Effector CD4-positive, alpha-beta T cell (primary cell): ENCODE results near the gene TMPRSS15.

ENCODE experiments used
- DNase-seq: peaks from one replicate; pipeline ENCODE4 v3.0.0-alpha.2; 2020

Gene TMPRSS15

DNA sequence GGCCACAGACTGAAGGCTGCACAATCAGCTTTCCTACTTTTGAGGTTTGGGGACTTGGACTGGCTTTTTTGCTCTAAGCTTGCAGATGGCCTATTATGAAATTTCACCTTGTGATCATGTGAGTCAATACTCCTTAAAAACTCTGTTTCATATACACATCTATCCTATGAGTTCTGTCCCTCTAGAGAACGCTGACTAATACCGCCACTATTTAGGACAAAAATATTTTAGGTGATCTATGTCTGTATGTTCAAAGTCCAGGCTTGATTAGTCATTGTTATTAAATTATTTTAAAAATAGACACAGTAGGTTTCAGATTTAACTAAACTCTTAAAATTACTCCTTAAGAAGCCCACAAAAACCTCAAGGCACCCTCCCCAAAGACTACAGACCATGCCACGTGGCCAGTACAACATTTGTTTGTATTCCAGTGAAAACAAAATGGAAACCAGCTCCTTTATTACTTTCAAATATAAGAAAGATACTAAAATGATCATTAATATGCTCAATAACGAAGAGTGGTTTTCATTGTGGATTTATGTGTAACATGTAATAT is 63.1 kb downstream of the TMPRSS15 start:
- DNase-seq, result no peak

DNA sequence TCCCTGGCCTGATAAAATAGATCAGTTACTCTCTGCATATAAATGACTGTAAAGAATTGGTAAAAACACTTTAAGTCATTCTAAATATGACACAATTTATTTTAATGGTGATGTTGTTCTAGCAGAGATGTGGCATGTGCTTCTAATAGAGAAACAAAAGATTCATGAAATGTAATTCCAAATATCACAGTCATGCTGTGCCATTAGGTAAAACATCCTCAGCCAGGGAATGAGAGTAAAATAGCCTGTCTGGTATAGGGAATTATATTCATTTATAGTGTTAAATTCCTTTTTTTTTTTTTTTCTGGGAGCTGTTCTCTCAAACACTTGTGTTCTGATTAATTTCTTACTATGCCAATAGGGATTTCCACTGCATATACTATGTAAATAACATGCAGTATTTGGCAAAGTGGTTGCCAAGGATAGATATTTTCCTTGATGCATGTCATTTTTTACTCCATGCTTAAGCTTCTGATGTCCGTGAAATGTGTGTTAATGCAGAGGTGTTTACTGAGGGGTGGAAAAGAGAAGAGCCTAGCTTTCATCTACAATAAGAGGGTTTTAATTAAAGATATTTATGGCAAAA is 67.8 kb downstream of the TMPRSS15 start:
- DNase-seq, result no peak

DNA sequence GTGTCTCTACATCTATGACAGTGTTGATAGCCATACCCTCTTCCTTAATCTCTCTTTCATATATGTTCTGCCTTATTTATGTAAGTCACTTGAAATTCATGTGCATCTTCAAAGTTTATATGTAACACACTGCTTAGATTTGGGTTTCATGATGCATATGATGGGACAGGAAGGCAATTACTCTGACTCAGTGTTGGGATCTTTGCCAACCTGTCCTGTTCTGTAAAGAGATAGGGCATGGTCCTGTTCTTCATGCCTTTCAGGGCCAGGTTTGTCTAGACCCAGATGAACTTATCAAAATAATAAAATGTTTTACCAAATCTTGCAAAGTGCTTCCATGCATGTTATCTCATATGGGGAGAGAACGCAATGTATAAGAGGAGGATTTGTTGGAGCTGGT is 69.5 kb downstream of the TMPRSS15 start:
- DNase-seq, result no peak

DNA sequence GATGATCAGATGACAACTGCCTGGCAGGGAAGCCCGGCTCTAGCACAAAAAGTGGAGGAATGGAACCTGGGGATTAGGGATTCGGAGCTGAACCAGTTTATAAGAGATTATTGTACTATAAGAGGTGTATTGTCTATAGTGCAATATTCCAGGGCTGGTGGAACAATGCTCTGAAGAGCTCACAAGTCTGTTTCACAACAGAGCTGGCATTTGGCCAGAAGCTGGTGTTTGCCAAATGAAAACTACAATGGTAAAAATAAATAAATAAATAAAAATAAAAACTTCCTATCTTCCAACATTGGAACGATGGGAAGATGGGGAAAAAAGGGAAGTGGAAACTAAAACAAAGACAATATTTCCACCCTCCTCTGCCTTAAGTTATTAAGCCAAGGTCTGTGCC is 85.4 kb downstream of the TMPRSS15 start:
- no peak for DNase-seq

DNA sequence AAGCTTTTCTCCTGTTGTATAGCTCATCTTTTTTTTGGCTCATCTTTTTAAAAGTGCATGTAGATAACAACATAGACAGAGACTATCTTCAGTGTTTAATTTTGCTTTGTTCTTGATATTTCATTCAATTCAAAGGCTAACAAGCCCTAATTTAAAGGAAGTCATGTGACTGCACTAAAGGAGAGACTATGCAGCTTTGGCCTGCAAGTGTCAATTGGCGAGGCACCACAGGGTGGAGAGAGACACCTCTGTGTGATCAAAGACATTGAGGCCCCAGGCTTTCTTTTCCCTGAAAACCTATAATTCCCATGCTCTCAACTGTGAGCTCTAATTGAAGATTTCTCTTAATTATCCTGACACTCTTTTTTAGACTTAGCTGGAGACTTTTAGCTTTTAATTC is 105.4 kb downstream of the TMPRSS15 start:
- DNase-seq, result no peak

DNA sequence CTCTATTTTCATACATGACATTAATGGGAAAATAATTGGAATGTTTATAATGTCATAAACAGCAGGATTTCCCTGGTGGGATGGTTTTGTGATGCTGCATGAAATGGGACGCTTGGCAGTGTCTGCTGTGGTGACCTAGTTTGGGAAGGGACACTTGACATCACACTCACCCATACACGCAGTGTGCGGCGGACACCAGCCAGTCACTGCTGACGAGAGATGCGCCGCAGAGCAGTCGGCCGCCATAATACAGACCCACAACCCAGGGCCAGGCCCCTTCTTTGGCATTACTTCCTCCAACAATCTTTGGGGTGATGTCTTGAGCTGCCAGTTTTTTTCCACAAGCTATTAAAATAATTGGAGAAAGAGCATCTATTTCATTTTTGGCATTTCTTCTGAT is 109.5 kb downstream of the TMPRSS15 start:
- DNase-seq, result no peak

DNA sequence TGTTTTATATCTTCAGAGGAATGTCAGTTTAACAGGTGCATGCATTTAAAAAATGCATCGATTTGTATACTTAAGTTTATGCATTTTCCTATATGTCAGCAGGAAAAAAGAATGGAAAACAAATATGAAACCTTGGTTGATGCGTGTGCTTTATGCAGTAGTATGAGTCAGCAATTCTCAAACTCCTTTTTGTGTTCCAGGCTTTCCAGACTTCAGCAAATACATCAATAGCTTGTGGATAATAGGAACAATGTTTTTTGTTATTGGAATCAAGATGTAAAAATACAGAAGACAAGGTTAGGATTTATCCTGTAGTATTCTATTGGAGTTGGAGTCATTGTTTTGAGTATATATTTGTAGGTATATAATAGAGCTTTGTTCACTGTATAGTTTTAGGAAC is 113.7 kb downstream of the TMPRSS15 start:
- no peak for DNase-seq

DNA sequence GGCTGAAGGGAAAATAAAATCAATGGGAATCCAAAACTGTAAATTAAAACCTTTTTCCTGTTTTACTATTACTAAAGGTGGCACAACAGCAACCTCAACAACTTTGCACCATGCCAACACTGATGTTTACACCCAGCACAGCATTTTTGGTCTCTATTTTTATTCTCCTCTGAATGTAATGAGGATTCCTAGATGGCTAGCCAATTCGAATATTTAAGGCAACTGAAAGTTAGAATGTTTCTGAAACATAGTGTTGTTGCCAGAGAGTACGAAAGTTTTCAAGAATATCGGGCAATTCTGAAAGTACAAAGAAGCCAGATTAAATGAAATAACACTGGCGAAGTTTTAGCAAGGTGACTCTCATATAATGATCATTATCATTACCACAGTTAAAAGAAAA is 118.2 kb downstream of the TMPRSS15 start:
- DNase-seq, result no peak

DNA sequence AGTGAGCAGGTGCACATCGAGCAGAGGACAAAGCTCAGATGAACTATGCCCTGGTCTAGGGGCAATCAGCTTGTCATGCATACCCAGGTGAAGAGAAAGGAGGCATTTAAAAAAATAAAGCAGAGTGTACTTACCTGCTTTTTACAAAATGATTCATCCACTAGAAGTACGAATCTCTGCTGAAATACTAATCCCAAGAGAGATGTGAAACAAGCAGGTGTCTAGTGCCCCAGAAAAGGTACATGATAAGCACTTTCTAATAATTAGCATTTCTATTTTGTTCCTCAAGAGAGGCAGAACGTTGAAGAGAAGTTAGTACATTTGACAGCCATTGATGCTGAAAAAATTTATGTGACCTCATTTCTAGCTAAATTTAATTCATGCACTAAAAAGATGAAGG is 127.8 kb downstream of the TMPRSS15 start:
- no peak for DNase-seq

DNA sequence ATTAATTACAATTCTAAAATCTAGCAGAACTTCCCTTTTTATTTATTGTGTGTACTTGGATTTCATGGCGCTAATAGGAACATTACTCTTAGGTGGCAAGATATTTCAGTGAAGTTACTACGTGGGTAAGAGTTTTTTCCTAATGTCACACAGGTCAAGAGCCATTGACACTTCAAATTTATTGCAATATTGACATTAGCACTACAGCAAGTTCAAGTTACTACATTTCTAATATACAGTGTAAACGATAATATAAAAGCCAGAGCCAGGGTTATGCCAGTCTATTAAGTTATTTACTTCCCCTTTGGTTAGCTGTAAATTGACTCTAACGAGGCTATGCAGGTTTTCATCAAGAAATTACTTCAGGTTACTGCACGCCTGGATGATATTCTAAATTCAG is 129.2 kb downstream of the TMPRSS15 start:
- no peak for DNase-seq

DNA sequence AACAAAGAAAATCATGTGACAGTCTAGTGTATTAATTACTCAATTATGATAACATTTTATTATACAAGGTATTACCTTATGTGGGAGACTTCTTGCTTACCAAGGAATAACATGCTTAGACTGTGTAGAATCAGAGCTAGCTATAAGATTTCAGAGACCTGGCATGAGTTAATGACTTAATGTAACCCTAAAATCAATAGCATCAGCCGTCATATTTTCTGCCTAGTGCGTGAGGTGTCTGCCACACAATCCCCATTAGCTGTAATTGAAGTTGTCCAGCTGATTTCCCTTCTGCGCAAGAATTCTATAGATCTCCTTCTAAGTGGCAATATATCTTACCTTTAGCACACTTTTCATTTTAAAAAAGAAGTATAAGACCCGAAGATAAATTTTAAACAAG is 130.2 kb downstream of the TMPRSS15 start:
- no peak for DNase-seq

DNA sequence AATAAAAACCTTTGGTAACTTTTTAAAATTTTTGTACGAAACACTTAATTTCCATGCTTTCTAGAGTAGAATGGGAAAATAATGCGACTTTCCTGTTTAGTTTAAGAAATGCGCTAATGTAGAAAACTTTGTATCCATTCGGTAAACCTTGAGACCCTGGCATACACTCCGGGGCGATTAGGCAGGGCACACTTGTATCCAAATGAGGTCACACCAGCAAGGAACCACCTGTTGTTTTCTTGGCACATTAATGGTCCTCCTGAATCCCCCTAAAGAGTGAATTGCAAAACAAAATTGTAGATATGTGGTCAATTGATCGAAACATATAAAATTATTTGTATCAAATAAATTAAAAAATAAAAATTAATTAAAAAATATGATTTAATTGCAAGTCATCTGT is 133.7 kb downstream of the TMPRSS15 start:
- no peak for DNase-seq

DNA sequence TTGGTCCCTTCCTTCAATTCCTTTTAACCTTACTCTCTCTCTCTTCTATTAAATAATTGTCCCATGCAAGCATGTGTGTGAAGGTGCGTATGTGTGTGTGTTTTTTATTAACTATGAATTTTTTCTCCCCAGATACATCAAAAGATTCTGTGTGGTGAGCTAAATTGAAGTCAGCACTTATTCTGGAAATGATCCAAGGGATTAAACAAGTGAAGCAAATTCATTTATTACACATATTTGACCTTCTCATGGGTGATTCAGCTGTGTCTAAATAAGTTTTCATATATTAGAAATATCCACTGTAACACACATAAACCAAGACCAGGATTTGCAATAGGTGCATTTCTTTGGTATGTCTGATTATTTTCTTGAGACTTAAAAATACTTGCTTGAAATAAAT is 134.7 kb downstream of the TMPRSS15 start:
- DNase-seq, result no peak

DNA sequence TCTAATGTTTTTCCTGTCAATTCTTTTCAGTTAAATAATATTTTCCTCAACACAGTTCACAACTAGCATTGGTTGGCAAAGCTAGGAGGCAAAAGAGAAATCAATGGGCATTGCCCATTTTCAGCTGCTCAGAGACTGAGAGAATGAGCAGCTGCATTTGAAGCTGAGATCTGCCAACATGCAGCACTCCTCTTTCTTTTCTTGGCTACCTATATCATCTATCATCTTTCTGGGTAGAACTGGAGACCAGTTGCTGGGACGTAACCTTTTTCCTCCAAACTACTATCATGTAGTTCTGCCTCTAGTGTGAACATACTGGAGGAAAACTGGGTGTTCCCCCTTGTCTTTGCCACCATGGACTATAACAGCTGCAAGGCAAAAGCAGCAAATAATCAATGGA is 136.1 kb downstream of the TMPRSS15 start:
- DNase-seq, result no peak

DNA sequence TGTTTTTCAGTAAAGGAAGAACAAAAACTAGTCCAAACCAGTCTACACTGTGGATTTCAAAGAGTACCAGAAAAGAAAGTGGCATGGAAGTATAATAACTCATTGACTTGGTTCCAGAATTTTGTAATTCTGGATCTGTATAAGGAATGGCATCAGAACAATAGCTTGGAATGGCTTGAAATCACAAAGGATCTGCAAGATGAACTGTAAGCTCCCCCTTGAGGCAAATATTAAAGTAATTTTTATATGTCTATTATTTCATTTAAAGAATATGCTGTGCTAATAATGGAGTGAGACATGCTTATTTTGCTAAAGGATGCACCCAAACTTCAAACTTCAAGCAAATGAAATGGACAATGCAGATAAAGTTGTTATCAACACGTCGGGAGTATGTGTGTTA is 137.6 kb downstream of the TMPRSS15 start:
- DNase-seq, result no peak

DNA sequence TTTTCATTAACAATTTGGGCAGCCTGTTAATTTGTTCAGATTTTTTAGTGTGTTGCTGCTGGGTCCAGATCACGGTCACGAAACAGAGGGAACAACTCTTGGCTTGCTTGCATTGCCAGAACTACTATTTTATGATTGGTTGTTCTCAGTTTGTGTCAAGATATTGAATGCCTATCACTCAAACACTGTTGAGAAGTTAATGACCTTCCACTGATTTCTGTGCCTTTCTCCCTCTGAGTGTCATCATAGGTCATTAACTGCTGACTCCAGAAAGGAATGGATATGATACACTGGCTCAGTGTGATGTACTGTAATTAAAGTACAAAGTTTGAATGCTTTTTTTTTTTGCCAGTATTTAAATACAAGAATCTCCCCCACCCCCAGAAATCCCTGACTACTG is 149.8 kb downstream of the TMPRSS15 start:
- DNase-seq, result no peak

DNA sequence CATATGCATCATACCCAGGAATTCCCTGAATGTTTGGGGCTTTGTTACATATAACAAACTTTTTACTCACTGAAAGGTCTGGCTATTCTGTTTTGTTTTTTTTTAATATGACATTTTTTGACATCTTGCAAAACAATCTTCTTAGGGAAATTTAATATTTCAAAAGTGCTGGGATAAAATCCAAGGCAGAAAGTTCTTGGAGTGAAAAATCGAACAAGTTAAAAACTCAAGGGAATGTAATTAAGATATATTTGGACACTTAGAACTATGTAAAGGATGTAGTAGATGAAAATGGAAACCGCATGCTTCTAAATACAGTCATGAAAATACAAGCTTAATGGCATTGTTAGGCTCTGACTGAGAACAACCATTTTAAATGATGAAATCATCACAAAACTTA is 150.4 kb downstream of the TMPRSS15 start:
- DNase-seq, result no peak

DNA sequence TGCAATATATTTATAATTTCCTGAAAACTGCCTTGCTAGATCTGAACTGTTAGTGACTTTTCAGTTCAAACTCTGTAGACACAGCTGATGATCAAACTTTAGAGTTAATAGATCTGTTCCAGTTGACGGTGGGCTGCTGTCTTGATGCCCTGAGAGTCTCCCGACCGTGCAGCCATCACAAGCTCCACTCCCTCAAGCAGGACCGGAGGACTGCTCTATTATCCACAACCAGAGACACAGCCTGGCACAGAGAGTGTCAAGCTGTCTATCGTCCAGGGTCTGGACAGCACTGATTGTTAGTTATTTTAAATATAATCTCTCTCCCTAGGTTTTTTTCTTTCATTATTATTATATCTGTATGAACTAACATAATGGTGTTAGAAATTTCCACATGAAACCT is 150.9 kb downstream of the TMPRSS15 start:
- no peak for DNase-seq

DNA sequence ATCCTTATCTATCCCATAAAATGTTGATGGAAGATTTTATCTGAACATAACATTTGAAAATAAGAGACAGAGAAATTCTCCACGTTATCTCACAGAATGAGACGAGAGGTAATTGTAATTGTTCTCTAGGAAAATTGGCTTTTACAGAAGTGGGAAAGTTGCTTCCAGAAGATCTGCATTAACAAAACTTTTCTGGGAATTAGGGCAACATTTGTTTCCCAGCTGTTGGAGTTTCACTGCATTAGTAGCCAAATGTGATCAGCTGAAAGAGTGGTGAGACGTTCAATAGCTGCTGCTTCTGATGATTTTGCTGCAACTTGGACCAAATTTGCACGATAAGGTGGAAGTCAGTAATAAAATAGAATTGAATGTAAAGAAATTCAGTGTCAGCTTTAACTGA is 151.3 kb downstream of the TMPRSS15 start:
- no peak for DNase-seq

DNA sequence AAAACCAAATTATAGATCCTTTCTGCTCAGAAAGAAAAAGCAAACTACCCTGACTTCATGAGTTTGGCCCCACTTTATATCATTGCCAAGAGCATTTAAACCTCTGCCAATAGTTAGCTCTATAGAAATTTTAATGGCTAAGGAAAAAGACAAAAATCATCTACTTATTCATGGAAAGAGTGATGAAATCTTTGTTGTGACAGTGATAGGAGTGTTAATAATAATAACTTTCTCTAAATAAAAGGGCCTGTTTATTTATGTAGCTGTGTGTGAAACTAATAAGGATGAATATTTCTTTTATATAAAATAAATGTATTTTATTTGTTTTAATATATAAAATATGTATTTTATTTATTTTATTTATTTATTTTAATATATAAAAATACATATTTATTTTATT is 152.5 kb downstream of the TMPRSS15 start:
- no peak for DNase-seq

DNA sequence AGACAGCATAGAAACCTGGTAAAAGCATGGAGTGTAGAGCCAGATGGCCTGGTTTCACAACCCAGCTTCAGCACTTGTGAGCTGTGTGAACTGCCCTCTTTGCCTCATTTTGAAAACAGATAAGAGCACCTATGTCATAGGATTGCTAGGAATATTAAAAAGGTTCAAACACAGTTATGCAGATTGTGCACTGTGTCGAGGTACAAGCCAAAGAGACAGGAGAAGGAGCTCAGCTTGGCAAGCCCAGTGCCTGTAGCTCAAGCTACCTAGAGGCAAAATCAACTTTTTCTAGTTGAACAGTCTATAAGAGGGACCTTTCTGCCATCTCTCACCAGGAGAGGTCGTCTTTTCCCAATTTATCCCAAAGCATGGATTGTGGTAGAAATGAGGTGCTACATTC is 153.9 kb downstream of the TMPRSS15 start:
- no peak for DNase-seq

DNA sequence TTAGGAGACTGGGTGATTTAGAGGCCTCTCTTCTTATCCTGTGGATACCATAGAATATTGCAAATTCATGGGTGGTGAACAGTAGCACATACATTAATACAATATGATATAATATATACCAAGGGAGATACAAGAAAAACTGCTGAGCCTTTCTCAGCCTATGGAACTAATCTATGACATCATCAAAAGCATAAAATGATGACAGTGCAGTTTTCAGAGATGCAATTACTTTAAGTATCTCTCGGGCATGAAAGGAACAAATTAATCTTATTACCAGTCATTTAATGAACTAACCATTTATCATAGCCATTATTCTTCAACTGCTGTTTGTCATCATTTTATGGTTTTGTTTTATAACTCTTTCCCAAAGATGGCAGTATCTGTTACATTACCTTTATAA is 155.4 kb downstream of the TMPRSS15 start:
- no peak for DNase-seq

DNA sequence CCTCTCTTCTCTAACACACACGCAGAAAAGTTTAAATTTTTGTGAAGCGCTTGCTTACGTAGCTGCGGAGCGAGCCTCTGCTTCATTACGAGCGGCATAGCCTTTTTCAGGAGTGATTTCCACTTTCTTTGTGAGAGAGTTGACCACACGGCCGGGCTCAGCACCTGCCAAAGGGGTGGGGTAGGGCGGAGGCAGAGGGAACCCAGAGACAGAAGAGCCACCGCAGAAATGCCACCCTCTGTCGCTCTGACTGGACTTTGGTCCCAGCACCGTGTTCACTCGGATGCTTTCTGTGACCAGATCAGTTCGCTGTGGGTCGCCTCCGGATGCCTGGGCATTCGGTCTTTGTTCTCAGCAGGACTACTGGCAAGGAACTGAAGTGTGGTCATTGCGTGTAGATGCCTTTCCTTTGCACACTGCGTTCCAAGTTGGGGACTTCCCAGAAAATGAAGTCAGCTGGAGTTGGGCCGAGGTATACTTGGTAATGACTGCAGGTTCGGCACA is 158.1 kb downstream of the TMPRSS15 start:
- no peak for DNase-seq

DNA sequence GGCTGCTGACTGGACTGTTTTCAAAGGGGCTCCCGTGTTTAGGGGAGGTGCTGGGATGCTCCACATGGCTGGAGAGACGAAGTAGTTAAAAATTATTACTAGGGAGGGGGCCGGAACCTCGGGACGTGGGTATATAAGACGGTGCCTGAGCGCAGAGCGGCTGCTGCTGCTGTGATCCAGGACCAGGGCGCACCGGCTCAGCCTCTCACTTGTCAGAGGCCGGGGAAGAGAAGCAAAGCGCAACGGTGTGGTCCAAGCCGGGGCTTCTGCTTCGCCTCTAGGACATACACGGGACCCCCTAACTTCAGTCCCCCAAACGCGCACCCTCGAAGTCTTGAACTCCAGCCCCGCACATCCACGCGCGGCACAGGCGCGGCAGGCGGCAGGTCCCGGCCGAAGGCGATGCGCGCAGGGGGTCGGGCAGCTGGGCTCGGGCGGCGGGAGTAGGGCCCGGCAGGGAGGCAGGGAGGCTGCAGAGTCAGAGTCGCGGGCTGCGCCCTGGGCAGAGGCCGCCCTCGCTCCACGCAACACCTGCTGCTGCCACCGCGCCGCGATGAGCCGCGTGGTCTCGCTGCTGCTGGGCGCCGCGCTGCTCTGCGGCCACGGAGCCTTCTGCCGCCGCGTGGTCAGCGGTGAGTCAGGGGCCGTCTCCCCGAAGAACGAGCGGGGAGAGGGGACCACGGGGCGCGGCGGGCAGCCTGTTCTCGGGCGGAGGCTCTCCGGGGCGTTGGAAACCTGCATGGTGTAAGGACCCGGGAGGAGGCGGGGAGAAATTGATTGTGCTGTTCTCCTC is 158.7 kb downstream of the TMPRSS15 start, which contains the start of gene CHODL:
Gene CHODL (plus strand): TSS at position 163 of the 793 bp plus-strand sequence. CDS start 391 bp downstream, at position 554.
- DNase-seq, result no peak
